ENCODE results near the gene TM4SF20.

The TM4SF20 gene

GRCh38 chr2:227407591-227408151 is 28.6 kb upstream of the TM4SF20 start:
- intact Hi-C loops (cut with micrococcal nuclease), result loop anchor here (1.0 to 5.0 kb wide), 3 partner anchors 8 to 65 kb away; partner anchors contain the start of gene AGFG1
- Mint-ChIP-seq H3K4me3 (peak overlapping the region; percentile 67), H3K36me3 (ENCODE audit: low read depth) (no peaks in the 10 kb centered on the region), H3K9me3 (no peaks in the 10 kb centered on the region), H3K4me1 (ENCODE audit: low read depth) (peaks cover 57% of the 10 kb centered on the region), H3K27me3 (no peaks in the 10 kb centered on the region), H3K27ac (peak overlapping the region; percentile 93)

DNA sequence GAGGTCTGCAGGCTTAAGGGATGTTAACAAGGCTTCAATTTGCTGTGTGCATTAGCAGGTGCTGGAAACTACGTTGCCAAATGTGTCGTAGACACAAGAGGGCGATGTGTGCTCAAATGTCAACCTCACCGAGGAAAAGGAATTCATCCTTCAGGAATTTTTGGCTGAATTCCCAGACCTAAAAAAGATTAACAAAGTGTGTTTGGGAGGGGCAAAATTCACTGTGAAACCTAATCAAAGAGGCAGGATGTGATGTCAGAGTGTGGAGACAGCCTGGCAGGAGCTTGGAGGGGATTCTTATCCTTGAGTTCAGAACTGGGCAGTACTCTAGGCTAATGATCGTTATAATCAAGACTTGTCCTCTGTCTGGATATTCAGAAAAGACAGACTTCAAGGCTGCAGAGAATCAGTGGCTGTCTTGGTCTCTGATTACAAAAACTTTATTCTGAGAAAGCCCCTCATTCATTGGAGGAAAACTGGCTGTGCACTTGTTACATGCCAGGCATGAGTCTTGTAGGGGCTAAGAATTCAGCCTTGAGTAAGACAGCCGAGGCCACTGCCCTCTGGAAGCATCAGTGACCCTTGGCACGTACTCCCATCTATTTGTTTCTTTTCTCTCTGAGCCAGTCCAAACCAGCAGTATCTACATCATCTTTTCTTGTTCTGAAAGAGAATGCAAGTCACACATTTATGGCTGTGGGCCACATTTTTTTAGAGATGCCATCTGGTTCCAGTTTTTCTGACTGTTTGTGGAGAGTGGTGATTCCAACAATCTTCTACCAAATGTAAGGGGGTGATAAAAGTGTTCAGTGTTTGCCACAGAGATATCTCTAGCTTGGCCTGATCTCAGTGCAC is 27.3 kb upstream of the TM4SF20 start:
- Mint-ChIP-seq H3K4me1 (ENCODE audit: low read depth) (peaks cover 49% of the 10 kb centered on the region), H3K27ac (peak overlapping the region; percentile 93), H3K27me3 (peaks cover 3% of the 10 kb centered on the region), H3K36me3 (ENCODE audit: low read depth) (no peaks in the 10 kb centered on the region), H3K9me3 (no peaks in the 10 kb centered on the region), H3K4me3 (no peak overlapping the region)
- intact Hi-C loops (cut with micrococcal nuclease), result loop anchor here (1.0 to 5.0 kb wide), 3 partner anchors 9 to 66 kb away; partner anchors contain the start of gene AGFG1

DNA sequence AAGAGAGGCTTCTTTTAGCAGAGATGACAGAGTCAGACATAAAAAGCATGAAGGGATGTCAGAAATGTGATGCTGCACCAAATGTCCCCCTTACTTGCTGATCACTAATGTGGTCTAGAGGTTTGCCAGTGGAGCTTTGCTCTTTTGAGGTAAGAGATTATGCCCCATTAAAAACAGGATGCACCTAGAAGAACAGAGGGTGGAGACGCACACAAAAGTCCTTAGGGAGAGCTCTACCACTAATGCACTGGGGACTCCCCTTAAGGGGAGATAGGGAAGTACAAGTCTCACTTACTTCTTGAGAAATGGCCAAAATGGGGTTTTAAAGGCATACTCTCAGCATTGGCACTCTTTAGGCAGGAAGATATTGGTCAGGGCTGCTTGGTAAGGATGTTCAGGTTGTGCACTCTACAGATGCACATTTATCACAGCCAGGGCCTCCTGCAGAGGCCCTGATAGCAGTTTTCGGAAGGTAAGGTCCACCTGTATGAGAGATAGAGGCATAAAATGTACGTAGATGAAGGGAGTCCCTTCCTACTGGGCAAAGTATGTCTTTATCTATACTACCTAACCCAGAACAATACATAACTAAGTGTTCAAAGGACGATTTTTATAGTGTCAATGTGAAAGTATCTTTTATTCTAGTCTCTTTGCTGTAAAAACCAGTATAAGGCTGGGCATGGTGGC is 25.6 kb upstream of the TM4SF20 start:
- H3K4me1 Mint-ChIP-seq (ENCODE audit: low read depth), result peaks cover 51% of the 10 kb centered on the region
- H3K27me3 Mint-ChIP-seq, result peaks cover 5% of the 10 kb centered on the region
- no peak overlapping the region for H3K4me3 Mint-ChIP-seq
- no peaks in the 10 kb centered on the region for H3K36me3 Mint-ChIP-seq (ENCODE audit: low read depth)
- intact Hi-C loops (cut with micrococcal nuclease), result loop anchor here (5.0 kb wide), 1 partner anchor 68 kb away; the partner anchor contains the start of gene AGFG1
- H3K9me3 Mint-ChIP-seq, result no peaks in the 10 kb centered on the region
- H3K27ac Mint-ChIP-seq, result peak overlapping the region; percentile 93

GRCh38 chr2:227402959-227403358 is 23.9 kb upstream of the TM4SF20 start:
- Mint-ChIP-seq H3K4me3 (no peak overlapping the region), H3K4me1 (ENCODE audit: low read depth) (peaks cover 51% of the 10 kb centered on the region), H3K27ac (no peak overlapping the region), H3K9me3 (no peaks in the 10 kb centered on the region), H3K36me3 (ENCODE audit: low read depth) (no peaks in the 10 kb centered on the region), H3K27me3 (peaks cover 5% of the 10 kb centered on the region)
- intact Hi-C loops (cut with micrococcal nuclease), result no loop called here

- H3K4me3 Mint-ChIP-seq, result no peak overlapping the region
- intact Hi-C loops (cut with micrococcal nuclease), result no loop called here
- no peaks in the 10 kb centered on the region for H3K9me3 Mint-ChIP-seq
- H3K4me1 Mint-ChIP-seq (ENCODE audit: low read depth), result peaks cover 51% of the 10 kb centered on the region
- no peaks in the 10 kb centered on the region for H3K36me3 Mint-ChIP-seq (ENCODE audit: low read depth)
- H3K27me3 Mint-ChIP-seq, result peaks cover 5% of the 10 kb centered on the region
- peak overlapping the region; percentile 18 for H3K27ac Mint-ChIP-seq
Observed at GRCh38 chr2:227402321-227402720, 23.2 kb upstream of the TM4SF20 start.

GRCh38 chr2:227401550-227401949 is 22.4 kb upstream of the TM4SF20 start:
- peaks cover 5% of the 10 kb centered on the region for H3K27me3 Mint-ChIP-seq
- intact Hi-C loops (cut with micrococcal nuclease), result no loop called here
- H3K27ac Mint-ChIP-seq, result peak overlapping the region; percentile 8
- H3K4me3 Mint-ChIP-seq, result no peak overlapping the region
- H3K9me3 Mint-ChIP-seq, result no peaks in the 10 kb centered on the region
- H3K36me3 Mint-ChIP-seq (ENCODE audit: low read depth), result no peaks in the 10 kb centered on the region
- peaks cover 51% of the 10 kb centered on the region for H3K4me1 Mint-ChIP-seq (ENCODE audit: low read depth)

GRCh38 chr2:227398684-227399670 is 19.9 kb upstream of the TM4SF20 start:
- H3K4me1 Mint-ChIP-seq (ENCODE audit: low read depth), result peaks cover 36% of the 10 kb centered on the region
- H3K4me3 Mint-ChIP-seq, result no peak overlapping the region
- H3K27ac Mint-ChIP-seq, result peak overlapping the region; percentile 62
- intact Hi-C loops (cut with micrococcal nuclease), result no loop called here
- H3K27me3 Mint-ChIP-seq, result peaks cover 5% of the 10 kb centered on the region
- no peaks in the 10 kb centered on the region for H3K9me3 Mint-ChIP-seq
- H3K36me3 Mint-ChIP-seq (ENCODE audit: low read depth), result no peaks in the 10 kb centered on the region

DNA sequence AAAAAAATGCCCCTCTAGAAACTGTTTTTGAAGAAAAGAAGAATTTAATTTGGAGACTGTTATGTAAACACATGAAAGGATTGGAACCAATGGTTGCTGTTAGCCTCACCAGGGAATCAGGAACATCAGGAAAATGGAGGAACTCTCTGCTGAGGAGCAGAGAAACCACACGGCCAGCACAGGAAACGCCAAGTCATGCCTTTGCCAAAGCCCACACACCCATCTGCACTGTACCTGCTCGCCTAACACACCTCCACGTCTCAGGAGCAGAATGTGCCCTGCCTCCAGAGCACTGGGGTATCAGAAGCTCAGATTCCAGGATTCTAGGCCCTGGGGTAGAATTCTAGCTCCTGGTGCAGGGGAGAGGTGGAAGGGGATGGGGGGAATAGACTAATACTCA is 18.5 kb upstream of the TM4SF20 start:
- Mint-ChIP-seq H3K4me1 (ENCODE audit: low read depth) (peaks cover 41% of the 10 kb centered on the region), H3K36me3 (ENCODE audit: low read depth) (no peaks in the 10 kb centered on the region), H3K27me3 (peaks cover 5% of the 10 kb centered on the region), H3K27ac (peak overlapping the region; percentile 75), H3K9me3 (no peaks in the 10 kb centered on the region), H3K4me3 (no peak overlapping the region)
- intact Hi-C loops (cut with micrococcal nuclease), result no loop called here

GRCh38 chr2:227395556-227395955 is 16.4 kb upstream of the TM4SF20 start:
- Mint-ChIP-seq H3K4me1 (ENCODE audit: low read depth) (peaks cover 36% of the 10 kb centered on the region), H3K9me3 (no peaks in the 10 kb centered on the region), H3K27ac (no peak overlapping the region), H3K4me3 (no peak overlapping the region), H3K27me3 (no peaks in the 10 kb centered on the region), H3K36me3 (ENCODE audit: low read depth) (no peaks in the 10 kb centered on the region)
- intact Hi-C loops (cut with micrococcal nuclease), result no loop called here

DNA sequence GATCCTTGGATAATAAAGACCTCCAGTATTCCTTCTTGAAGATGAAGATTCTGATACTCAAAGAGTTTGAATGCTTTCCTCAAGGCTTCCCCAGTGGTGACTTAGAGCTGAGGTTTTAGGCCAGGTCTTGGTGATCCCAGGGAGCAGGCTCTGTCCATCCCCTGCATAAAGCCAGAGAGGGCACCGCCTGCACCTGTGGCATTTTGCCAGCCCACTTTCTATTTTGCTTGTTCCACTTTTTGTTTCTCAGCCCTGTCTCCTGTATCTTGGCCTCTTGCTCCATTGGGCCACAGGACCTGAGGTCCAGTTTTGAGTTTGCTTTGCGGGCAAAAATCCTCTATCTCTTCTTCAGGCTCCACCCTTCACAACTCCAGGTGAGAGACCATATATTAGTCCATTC is 15.3 kb upstream of the TM4SF20 start:
- Mint-ChIP-seq H3K27ac (no peak overlapping the region), H3K4me1 (ENCODE audit: low read depth) (peaks cover 30% of the 10 kb centered on the region), H3K9me3 (no peaks in the 10 kb centered on the region), H3K36me3 (ENCODE audit: low read depth) (no peaks in the 10 kb centered on the region), H3K27me3 (no peaks in the 10 kb centered on the region), H3K4me3 (no peak overlapping the region)
- intact Hi-C loops (cut with micrococcal nuclease), result no loop called here

GRCh38 chr2:227390468-227391256 is 11.6 kb upstream of the TM4SF20 start:
- Mint-ChIP-seq H3K27me3 (no peaks in the 10 kb centered on the region), H3K4me3 (no peak overlapping the region), H3K9me3 (no peaks in the 10 kb centered on the region), H3K36me3 (ENCODE audit: low read depth) (no peaks in the 10 kb centered on the region), H3K4me1 (ENCODE audit: low read depth) (peaks cover 18% of the 10 kb centered on the region), H3K27ac (peak overlapping the region; percentile 2)
- intact Hi-C loops (cut with micrococcal nuclease), result no loop called here

DNA sequence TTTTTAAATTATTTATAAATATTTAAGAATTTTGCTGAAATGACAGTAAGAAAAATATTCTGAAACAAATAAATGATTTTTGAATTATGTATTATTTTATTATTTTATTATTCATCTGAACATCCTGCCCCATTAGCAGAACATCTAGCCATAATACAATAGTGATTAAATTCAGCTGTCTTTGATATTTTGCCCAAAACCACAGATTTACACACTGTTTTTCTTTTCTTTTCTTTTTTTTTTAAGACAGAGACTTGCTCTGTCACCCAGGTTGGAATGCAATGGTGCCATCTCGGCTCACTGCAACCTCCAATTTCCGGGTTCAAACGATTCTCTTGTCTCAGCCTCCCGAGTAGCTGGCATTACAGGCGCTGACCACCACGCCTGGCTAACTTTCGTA is 10.6 kb upstream of the TM4SF20 start:
- Mint-ChIP-seq H3K4me3 (no peak overlapping the region), H3K9me3 (no peaks in the 10 kb centered on the region), H3K4me1 (ENCODE audit: low read depth) (peaks cover 14% of the 10 kb centered on the region), H3K36me3 (ENCODE audit: low read depth) (no peaks in the 10 kb centered on the region), H3K27ac (peak overlapping the region; percentile 69), H3K27me3 (no peaks in the 10 kb centered on the region)
- intact Hi-C loops (cut with micrococcal nuclease), result no loop called here

DNA sequence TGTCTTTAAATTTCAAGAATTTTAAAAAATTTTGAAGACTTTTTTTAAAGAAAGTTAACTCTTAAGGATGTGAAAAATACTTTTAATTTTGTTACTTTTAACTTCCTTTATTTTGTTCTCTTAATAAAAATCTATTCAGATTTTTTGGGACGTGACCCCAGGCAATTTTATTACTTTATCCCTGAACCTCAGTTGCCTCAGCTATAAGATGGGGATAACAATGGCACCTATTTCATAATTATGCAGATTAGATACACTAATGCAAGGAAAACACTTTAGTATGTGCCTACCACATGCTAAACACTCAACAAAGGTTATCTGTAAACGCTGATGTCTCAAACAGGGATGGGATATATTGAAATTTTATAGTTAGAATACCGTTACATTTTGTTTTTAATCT is 10.1 kb upstream of the TM4SF20 start:
- H3K9me3 Mint-ChIP-seq, result no peaks in the 10 kb centered on the region
- H3K4me1 Mint-ChIP-seq (ENCODE audit: low read depth), result peaks cover 14% of the 10 kb centered on the region
- intact Hi-C loops (cut with micrococcal nuclease), result no loop called here
- H3K4me3 Mint-ChIP-seq, result no peak overlapping the region
- no peaks in the 10 kb centered on the region for H3K27me3 Mint-ChIP-seq
- H3K36me3 Mint-ChIP-seq (ENCODE audit: low read depth), result no peaks in the 10 kb centered on the region
- no peak overlapping the region for H3K27ac Mint-ChIP-seq

All from dendritic cell treated with granulocyte-macrophage colony-stimulating factor and Interleukin-4, amounts not matched to agents 40 ng/mL and 50 ng/mL, for 4 days (primary cell).